ENCODE measurements around the gene MOCS1.
"Not testable (repeated sequence)": the region's sequence is repeated elsewhere in the genome, so short reads cannot be mapped to it uniquely, and the experiment has no call there.

The MOCS1 gene

DNA sequence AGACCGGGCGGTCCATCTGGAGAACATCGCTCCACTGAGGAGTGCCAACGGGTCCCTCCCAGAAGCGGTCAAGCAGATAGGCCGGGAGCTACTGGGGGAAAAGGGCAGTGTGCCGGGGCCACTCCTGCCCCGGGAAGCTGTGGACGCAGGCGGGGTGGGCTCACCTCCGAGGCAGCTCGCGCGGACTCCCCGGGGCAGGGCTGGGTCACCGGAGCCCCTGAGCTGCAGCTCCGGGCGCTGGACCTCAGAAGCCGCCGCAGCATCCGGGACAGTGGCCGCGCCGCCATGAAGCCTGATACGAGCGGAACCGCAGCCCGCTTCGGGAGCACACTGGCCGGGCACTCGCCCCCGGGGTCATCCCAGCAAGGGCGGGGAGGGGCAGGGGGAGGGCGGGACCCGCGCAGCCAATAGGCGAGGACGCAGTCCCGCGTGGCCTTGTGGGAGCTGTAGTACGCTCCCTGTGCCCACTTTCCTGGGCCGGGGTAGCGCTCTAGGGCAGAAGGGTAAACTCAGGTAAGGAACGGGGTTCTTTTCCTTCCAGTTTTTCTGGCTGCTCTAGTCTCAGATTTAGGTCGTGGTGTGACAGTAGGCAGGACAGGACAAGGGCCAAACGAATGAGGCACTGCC lies at the start of gene MOCS1:
Gene MOCS1, minus strand, starts transcription at position 332 of the 627 bp plus-strand sequence. Its CDS starts 45 bp downstream, at position 287.
- DNase-seq: peak; percentile 23

DNA sequence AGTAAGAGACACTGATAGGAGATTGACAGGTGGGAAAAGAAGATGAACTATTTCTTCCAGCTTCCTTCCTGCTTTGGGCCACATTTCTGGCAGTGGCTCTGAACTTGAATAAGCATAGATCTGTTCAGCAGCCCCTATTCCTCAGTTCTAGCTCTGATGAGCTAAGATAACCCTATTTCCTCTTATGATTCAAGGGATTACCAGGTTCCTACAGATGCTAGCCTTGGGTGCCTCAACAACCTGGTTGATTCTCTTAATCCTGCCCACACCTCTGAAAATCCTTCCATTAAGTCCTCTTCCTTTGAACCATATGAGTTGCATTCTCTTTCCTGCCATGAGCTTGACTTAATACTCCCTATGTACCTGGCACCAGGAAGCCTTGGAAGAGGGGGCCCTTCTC lies 49.8 kb upstream of the MOCS1 start:
- no peak for DNase-seq

DNA sequence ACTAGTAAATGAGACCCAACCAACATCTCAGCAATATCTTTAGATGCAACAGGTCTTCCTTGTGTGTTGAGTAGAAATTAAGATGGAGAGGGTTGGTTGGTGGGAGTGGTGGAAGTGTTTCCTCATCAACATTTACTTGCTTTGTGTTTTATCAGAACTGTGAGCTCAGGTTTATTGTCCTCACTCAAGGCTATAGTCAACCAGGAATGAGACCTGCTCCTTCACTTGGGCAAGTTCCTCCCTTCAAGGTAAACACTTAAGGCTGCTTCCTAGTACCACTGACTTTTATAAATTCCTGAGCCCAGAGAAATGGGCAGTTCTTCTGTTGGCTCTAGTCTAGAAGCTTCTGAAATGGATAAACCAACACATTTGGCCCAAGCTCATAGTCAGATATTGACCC lies 48.9 kb upstream of the MOCS1 start:
- no peak for DNase-seq

DNA sequence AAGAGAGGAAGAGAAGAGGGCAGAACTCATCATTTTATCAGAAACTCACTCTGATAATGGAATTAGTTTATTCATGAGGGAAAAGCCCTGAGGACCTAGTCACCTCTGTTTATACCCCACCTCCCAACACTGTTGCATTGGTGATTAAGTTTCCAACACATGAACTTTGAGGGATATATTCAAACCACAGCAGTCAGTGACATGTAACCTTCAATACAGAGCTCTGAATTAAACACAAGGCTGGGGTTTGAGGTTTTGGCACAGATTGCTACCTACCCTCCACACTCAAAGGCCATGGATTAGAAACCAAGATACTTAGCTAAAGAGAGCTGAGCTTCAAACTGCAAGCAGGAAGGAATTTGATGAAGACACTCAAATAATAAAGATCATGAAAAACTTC lies 48.5 kb upstream of the MOCS1 start:
- no peak for DNase-seq

DNA sequence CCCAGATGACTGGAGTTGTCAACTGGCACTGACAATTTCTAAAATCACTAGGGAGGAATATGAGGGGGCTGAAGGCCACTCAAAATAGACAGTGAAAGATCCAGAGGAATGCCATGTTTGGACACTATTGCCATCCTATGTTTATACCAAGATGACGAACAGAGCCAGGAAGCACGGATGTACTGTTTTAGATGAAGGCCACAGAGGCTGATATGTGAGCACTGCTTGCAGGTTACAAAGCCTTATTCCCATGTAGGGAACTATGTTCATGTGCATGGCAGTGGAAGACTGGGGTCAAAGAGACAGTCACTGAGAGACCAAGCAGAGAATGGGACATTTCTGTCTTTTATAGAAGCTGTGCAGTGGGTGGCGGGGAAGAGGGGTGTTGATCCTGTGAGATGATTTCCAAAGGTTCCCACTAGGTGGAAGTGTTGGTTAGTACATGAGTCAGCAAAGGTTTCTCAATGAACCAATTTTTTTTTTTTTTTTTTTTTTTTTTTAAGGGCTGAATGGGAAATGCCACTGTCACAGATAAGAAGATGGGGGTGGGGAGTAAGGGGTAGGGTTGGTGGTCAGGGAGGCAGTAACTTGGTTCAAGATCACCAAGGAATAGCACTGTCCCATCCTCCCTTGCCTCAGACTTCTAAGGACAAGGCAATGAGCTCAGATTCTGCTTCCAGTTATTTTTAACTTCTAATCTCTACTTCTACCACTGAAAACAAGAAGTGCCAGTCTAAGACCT lies 46.7 kb upstream of the MOCS1 start:
- DNase-seq: no peak

DNA sequence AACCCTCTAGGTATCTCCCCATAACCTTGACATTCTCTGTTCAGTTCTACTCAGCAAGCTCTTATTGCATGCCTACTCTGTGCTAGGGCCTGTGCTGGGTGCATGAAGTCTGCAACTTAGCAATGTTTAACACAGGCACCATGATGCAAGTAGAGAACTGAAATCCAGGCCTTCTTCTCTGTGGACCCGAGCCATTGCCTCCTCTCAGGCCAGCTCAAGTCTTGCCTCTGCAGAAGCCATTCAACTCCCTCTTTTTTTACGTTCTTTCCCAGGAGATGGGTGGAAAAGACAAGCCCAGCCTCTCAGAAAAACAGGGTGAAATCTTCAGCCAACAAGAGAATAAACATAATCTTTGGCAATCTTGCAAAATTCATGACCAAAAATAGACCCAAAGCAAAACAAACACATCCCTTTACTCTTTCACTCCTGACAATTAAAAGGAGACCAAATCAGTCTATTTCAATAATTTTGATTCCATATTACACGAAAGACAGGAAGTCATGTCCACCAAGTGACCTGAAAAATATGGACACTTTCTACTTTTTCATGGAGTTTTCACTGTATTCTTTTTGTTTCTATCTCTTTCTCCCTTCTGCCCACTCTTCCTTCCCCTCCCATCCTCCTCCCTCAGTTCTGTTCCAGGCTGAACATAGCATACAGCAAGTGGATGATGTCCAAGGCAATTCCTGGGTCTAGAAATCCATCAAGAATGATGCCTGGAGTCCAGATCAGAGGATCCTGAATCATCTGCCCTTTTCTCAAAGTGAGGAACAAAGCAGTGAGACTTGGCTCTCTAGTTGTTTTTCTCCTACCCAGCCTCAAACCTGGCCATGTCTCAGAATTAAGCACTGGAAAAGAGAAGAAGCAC lies 45.4 kb upstream of the MOCS1 start:
- no peak for DNase-seq

DNA sequence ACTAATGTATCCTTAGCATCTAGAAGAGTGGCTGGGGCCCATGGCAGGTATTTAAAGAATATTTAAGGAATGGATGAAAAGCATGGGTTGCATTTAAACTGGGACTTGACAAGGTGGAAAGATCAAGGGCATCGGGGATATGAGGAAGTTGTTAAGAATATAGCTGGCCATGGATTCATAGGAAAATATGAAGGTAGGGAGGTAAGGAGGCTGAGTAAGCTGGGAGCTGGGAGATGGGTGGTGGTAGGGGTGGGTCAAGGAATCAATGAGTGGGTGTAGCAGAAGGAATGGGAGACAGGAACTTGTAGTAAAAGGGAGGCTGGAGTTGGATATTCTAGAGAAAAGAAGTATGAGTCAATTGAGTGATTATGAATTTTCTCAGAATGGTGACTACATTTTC lies 44.0 kb upstream of the MOCS1 start:
- no peak for DNase-seq

DNA sequence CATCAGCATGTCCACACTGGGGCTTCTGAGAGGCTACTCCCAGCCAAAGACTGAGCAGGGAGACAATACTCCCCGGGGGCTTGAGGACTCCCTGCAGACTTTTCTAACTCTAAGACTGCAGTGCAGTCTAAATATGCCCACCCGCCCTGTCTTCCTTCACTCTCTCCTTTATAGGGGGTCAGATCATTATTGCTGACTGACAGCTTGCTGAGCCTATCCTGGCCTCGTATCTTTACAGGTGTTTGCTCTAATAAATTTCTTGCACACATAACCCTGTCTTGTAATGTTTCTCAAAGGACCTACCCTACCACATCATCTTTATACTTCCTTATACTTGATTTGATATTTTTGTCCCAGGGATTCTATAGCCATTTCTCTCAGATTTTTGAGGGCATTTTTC lies 39.4 kb upstream of the MOCS1 start:
- DNase-seq: no peak

DNA sequence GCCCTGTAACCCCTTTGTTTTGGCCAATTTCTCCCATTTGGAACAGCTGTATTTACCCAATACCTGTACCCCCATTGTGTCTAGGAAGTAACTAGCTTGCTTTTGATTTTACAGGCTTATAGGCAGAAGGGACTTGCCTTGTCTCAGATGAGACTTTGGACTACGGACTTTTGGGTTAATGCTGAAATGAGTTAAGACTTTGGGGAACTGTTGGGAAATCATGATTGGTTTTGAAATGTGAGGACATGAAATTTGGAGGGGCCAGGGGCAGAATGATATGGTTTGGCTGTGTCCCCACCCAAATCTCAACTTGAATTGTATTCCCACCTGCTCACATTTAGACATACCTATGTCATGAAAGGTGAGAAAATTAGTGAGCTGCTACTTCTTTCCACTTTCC lies 38.5 kb upstream of the MOCS1 start:
- DNase-seq: not testable (repeated sequence)

DNA sequence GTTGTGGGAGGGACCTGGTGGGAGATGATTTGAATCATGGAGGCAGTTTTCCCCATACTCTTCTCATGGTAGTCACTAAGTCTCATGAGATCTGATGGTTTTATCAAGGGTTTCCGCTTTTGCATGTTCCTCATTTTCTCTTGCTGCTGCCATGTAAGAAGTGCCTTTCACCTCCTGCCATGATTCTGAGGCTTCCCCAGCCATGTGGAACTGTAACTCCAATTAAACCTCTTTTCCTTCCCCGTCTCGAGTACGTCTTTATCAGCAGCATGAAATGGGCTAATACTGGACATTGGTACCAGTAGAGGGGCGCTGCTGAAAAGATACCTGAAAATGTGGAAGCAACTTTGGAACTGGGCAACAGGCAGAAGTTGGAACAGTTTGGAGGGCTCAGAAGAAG lies 36.9 kb upstream of the MOCS1 start:
- not testable (repeated sequence) for DNase-seq

DNA sequence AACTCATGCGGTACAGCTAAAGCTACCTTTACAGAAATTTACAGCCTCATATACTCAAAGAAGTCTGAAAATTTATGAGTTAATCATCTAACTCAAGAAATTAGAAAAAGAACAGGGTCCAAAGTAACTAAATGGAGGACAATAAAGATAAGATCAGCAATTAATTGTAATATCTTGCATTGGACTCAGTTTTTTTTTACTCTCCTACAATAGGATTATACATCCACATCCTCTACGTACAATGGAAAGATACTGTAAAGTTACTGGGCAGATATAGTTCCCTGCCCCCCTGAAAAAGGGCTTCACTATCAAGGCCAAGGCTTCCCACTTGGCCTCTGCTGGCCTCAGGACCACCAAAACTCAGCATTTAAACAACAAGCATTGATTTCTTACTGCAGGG lies 31.5 kb upstream of the MOCS1 start:
- no peak for DNase-seq

DNA sequence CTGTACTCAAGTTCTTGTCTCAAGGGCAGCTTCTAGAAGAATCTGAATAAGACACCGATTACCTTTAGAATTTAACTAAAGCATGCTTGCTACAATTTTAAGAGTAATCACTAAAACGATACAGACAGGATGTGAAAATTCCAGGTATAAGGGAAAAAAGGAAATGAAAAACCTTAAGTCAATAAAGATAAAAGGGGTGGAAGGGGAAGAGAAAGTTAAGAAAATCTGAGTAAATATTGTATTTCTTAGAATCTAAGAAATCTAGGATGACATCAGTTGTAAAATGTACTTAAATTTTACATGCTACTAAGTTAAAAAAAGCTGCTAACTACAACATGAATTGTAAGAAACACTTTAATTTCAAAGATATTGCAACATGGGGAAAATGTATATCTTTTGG lies 30.3 kb upstream of the MOCS1 start:
- no peak for DNase-seq

DNA sequence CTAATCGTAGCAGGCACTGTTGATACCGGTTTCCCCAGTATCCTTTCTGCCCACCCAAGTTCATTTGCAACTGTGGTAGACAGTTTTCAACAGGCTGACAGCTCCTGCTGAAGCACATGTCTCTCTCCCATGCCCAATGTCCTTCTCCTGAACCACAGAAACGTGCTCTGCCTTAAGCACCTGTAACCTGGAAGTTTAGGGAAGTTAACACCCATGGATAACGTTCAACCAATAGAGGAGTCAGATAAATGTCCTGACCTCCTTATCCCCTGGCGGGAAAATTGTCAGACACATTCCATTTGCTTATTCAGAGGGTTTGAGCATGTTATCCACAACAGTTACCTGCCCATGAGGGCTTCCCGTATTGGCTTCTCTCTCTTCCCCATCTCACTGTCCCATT lies 29.8 kb upstream of the MOCS1 start:
- no peak for DNase-seq

DNA sequence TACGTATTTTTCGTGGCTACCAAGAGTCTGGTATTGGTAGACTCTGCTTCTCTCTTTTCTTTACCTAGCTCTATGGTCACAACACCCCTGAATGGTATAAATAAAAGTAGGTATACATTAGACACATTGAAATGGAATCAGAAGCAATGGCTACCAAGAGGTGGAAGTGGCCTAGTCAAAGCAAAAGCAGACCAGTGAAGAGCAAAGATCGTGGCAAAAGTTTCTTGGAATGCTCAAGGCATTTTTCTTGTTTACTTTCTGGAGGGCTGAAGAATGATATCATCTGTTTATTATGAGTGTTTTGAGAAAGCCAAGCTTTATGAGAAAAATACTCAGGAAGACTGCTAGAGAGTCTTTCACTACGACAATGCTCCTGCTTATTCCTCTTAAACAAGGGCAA lies 28.6 kb upstream of the MOCS1 start:
- no peak for DNase-seq

DNA sequence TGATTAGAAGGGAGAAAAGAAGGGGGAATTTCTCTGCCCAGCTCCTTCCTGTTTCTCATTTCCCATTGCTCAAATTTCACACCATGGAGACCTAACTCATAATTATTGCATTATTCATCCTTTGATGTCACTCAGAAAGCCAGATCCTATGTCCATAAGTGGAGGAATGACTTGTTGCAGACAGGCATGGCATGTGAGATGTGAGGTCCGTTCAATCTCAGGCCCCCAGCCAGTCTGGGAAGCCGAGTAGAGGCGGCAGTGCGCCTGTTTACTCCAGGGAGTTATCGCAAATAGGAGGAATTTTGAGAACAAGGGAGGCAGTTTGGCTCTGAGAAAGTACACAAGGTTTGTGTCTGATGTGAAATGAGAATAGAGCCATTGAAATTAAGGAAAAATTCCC lies 26.9 kb upstream of the MOCS1 start:
- no peak for DNase-seq

DNA sequence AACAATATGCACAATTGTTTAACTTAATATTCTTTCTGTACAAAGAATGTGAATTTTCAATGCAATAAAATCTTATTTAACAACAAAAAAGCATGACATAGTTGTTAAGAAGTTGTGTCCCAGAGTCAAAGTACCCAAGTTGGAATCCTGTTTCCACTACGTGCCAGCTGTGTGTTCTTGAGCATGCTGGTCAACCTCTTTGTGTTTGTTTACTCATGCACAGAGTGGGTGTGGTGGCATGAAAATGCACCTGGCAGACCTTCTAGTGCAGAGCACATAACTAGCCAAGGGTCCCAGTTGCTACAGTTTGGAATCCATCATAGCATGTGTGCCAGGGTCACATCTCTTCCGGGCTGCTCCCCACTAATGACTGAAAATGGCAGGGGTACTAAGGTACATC lies 24.7 kb upstream of the MOCS1 start:
- no peak for DNase-seq

DNA sequence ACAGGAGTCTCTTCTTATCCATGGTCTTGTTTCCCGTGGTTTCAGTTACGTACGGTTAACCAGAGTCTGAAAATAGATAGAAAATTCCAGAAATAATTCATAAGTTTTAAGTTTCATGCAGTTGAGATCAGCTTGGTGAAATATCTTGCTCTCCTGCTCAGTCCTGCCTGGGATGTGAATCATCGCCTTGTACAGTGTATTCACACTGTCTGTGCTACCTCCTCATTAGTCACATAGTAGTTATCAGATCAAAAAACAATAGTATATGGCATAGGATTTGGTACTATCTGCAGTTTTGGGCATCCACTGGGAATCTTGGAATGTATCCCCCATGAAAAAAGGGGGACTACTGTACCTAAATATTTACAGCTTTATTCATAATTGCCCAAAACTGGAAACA lies 22.7 kb upstream of the MOCS1 start:
- DNase-seq: no peak

DNA sequence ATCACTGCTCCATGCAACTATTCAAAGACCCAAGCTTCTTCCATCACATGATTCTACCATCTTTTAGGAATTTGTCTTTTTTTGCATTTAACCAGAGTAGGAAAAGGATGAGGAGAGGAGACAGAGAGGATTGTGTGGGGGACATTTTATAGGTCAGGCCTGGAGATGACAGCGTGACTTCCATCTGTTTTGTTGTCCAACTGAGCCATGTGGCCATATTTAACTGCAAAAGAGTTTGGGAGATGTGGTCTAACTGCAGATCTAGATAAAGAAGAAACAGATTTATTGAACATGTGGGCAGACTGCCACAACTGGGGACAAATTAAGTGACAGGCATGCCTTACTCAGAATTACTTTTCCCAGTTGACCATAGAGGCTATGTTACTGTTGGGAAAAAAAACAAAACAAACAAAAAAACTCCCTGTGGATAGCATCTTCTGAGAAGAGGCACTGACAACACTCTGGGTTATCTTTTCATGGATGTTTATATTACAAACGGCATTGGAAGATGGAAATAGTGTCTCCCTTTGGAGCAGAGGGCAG lies 18.9 kb upstream of the MOCS1 start:
- DNase-seq: no peak

DNA sequence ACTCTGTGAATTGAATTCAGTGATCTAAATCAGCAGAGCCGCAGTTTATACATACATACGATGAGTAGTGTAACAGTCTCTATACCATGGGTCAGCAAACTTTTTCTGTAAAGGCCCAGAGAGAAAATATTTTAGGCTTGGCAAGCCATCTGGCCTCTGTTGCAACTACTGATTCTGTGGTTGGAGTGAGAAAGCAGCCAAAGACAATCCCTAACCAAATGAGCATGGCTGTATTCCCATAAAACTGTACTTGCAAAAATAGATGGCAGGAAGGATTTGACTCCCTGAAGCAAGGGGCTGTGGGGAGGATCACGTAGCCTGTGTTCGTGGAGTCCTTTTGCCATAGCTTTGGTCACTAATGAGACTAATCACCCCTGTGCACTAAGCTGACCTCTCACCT lies 17.9 kb upstream of the MOCS1 start:
- DNase-seq: no peak

DNA sequence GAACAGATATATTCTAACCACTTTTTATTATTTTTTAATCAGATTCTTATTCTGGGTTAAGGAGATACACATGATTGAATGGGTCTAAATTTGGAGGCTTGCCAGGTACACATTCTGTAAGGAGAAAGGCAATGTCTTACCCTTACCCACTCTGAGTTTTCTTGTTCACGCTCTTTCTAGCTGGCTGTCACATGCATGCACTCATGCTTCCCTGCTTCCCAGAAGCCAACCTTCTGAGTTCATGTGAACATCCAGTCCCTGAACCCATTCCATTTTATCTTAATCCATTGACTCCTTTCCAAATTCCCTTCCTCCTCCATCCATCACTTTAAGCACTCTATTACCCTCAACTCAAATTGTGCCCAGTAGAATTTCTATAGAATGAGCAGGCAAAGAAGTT lies 17.5 kb upstream of the MOCS1 start:
- DNase-seq: no peak

DNA sequence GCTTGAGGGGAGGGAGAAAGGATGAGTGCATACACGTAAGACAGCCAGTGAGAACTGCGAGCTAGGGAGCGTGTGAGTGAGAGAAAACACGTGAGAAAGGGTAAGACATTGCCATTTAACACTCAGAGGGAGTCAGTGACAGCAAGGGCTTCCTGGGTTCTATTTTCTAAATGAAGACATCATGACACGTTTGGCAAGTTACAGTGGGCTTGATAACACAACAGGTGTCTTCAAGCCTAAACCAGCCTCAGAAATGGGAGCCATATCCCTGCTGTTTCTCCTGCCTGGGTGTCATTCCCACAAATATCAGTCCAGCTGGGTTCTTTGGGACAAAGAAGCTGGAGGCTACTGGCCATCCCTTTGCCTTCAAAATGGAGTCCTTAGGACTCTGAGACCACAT lies 16.9 kb upstream of the MOCS1 start:
- no peak for DNase-seq

DNA sequence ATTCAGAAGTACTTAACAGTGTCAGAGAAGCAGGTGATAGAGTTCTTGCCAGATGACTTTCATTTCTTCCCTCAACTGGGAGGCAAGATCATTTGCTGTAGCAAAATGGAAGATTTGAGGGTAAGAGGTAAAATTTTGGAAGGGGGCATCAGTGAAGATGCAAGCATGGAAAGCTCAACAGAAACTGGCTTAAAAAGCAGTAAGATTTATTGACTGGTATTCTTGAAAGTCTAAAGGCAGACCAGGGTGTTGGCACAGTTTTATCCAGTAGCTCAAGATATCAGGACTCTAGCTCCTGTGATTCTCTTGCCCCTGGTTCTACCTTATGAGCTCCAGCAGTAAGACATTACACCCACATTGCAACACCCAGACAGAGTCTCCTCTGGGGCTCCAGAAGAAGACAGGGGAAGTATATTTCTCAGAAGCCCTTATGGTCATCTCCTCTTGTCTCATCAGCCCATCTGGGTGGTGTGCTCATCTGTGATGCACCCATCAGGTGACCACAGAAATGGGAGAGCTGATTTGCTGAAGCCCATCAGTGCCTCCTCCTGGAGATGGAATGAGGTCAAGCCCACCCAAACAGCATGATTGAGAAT lies 16.0 kb upstream of the MOCS1 start:
- DNase-seq: no peak

DNA sequence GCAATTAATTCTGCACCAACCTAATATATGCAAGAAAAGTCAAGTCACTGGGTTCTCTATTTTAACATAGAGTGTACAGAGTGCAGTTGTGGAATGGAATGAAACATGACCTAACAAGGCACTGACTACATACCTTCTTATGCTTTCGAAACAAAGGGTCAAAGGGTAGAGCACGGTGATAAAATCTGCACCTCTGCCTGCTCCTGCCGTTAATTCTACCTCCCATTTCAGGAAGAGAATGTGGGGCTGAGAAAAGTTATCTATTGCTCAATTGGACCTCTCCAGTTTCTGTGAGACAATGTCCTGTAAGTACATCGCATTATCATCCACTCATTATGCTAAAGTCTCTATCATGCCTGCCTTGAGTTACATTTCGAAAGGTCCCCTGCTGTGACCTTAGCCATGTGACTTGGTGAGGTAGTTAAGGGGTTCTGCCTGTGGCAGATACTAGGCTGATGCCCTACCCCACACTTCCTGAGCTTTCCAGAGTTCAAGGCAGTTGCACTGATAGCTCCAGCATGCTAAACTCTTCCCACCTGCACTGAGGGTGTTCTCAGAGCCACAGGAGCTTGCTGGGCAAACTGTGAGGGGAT lies 14.0 kb upstream of the MOCS1 start:
- no peak for DNase-seq

Measured in stimulated activated CD4-positive, alpha-beta T cell treated with anti-CD3 and anti-CD28 coated beads, Interleukin-4, amount 100 ng/mL, for 24 hours (primary cell).